ENCODE measurements around the gene HSD17B7.

DNA sequence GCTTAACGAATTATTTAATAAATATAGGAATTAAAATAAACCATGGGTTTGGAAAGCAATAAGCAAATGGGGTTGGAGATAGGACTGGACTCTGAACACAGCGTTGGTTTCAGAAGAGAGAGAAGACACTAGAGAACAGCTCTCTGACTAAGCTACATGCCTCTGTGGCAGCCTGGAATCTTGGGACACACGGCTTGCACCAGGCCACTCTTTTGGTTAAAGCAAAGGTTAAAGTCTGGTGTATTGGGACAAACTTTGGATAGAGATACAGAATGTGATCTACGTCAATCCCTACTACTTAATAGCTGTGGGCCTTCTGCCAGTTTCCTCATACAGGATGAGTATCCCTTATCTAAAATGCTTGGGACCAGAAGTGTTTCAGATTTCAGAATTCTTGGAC lies 49.7 kb upstream of the HSD17B7 start:
- TF ChIP-seq, protein P1, sequence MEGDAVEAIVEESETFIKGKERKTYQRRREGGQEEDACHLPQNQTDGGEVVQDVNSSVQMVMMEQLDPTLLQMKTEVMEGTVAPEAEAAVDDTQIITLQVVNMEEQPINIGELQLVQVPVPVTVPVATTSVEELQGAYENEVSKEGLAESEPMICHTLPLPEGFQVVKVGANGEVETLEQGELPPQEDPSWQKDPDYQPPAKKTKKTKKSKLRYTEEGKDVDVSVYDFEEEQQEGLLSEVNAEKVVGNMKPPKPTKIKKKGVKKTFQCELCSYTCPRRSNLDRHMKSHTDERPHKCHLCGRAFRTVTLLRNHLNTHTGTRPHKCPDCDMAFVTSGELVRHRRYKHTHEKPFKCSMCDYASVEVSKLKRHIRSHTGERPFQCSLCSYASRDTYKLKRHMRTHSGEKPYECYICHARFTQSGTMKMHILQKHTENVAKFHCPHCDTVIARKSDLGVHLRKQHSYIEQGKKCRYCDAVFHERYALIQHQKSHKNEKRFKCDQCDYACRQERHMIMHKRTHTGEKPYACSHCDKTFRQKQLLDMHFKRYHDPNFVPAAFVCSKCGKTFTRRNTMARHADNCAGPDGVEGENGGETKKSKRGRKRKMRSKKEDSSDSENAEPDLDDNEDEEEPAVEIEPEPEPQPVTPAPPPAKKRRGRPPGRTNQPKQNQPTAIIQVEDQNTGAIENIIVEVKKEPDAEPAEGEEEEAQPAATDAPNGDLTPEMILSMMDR (IDR thresholded peaks at IDR 0.05): no peak
- TF ChIP-seq POLR2A (IDR thresholded peaks at IDR 0.05): no peak

Data from right lobe of liver (tissue), 4 donors.